Measurements from ENCODE around the gene BNIP3. TPM values are rescaled to one million over a fixed set of nuclear protein-coding genes. Genes with fewer than 3 reads are reported as not detected.

The BNIP3 gene
- total and polyA plus RNA-seq, 2 experiments from 2014 or later: 82.4 to 112 TPM

GRCh38 chr10:131926743-131927595 lies 54.8 kb downstream of the BNIP3 start:
- H3K9me3 ChIP-seq (ENCODE audit: low read depth): no peaks in the 10 kb centered on the region
- H3K27me3 ChIP-seq: no peaks in the 10 kb centered on the region
- WGBS (ENCODE audit: low lambda C conversion rate, missing lambda C conversion rate): 95% methylated on average over 28 of the region's 28 CpGs
- peaks cover 85% of the 10 kb centered on the region for H4K20me1 ChIP-seq (ENCODE audit: insufficient read depth, poor library complexity, severe bottlenecking)
- H3K4me2 ChIP-seq: no peak overlapping the region
- no peaks in the 10 kb centered on the region for H3K36me3 ChIP-seq (replicated peaks; ENCODE audit: insufficient read depth, low read depth)
- no peak overlapping the region for H3K4me3 ChIP-seq
- H3K4me1 ChIP-seq (ENCODE audit: insufficient read depth): no peaks in the 10 kb centered on the region
- no peak for TF ChIP-seq EZH2 (IDR thresholded peaks at IDR 0.05; ENCODE audit: borderline replicate concordance)
- no peak for TF ChIP-seq CTCF (IDR thresholded peaks at IDR 0.05; ENCODE audit: poor library complexity)
- TF ChIP-seq EZH2phosphoT487 (IDR thresholded peaks at IDR 0.05; ENCODE audit: low read depth, severe bottlenecking, unreplicated experiment): no peak
- no peak overlapping the region for H3K27ac ChIP-seq
- H2AFZ ChIP-seq: no peak overlapping the region
- no peaks in the 10 kb centered on the region for H3K9me2 ChIP-seq (replicated peaks; ENCODE audit: insufficient read depth)
- no peak for DNase-seq (ENCODE audit: low spot score)
- H3K79me2 ChIP-seq: peaks cover 100% of the 10 kb centered on the region

GRCh38 chr10:131926253-131926652 lies 55.5 kb downstream of the BNIP3 start:
- Histone ChIP-seq H2AFZ (no peak overlapping the region), H3K79me2 (peaks cover 100% of the 10 kb centered on the region), H3K27ac (no peak overlapping the region), H3K27me3 (no peaks in the 10 kb centered on the region), H4K20me1 (ENCODE audit: insufficient read depth, poor library complexity, severe bottlenecking) (peaks cover 84% of the 10 kb centered on the region), H3K4me3 (no peak overlapping the region), H3K9me3 (ENCODE audit: low read depth) (no peaks in the 10 kb centered on the region), H3K4me2 (no peak overlapping the region), H3K9me2 (replicated peaks; ENCODE audit: insufficient read depth) (no peaks in the 10 kb centered on the region), H3K4me1 (ENCODE audit: insufficient read depth) (no peaks in the 10 kb centered on the region), H3K36me3 (replicated peaks; ENCODE audit: insufficient read depth, low read depth) (no peaks in the 10 kb centered on the region)
- TF ChIP-seq EZH2 (IDR thresholded peaks at IDR 0.05; ENCODE audit: borderline replicate concordance): no peak
- no peak for TF ChIP-seq EZH2phosphoT487 (IDR thresholded peaks at IDR 0.05; ENCODE audit: low read depth, severe bottlenecking, unreplicated experiment)
- TF ChIP-seq CTCF (IDR thresholded peaks at IDR 0.05; ENCODE audit: poor library complexity): no peak
- no peak for DNase-seq (ENCODE audit: low spot score)
- over 99% methylated on average over 10 of the region's 10 CpGs for WGBS (ENCODE audit: low lambda C conversion rate, missing lambda C conversion rate)

GRCh38 chr10:131925716-131926115 lies 56.0 kb downstream of the BNIP3 start:
- TF ChIP-seq EZH2 (IDR thresholded peaks at IDR 0.05; ENCODE audit: borderline replicate concordance) (no peak), EZH2phosphoT487 (IDR thresholded peaks at IDR 0.05; ENCODE audit: low read depth, severe bottlenecking, unreplicated experiment) (no peak), CTCF (IDR thresholded peaks at IDR 0.05; ENCODE audit: poor library complexity) (no peak)
- Histone ChIP-seq H3K4me3 (no peak overlapping the region), H4K20me1 (ENCODE audit: insufficient read depth, poor library complexity, severe bottlenecking) (peaks cover 84% of the 10 kb centered on the region), H3K36me3 (replicated peaks; ENCODE audit: insufficient read depth, low read depth) (no peaks in the 10 kb centered on the region), H3K9me3 (ENCODE audit: low read depth) (no peaks in the 10 kb centered on the region), H3K27ac (no peak overlapping the region), H3K9me2 (replicated peaks; ENCODE audit: insufficient read depth) (no peaks in the 10 kb centered on the region), H2AFZ (no peak overlapping the region), H3K4me2 (no peak overlapping the region), H3K27me3 (no peaks in the 10 kb centered on the region), H3K79me2 (peaks cover 100% of the 10 kb centered on the region), H3K4me1 (ENCODE audit: insufficient read depth) (no peaks in the 10 kb centered on the region)
- WGBS (ENCODE audit: low lambda C conversion rate, missing lambda C conversion rate): 95% methylated on average over 9 of the region's 9 CpGs
- DNase-seq (ENCODE audit: low spot score): no peak

All from hepatocyte (in vitro differentiated cells).